HG02884 (cell line): ENCODE results near the gene COL26A1.
"Not testable (repeated sequence)": the region's sequence is repeated elsewhere in the genome, so short reads cannot be mapped to it uniquely, and the experiment has no call there.

Experiments
- ATAC-seq: cut with Tn5 transposase; IDR thresholded peaks from one replicate; pipeline ENCODE4 v1.9.1; 2021; ENCODE audit warnings: mild to moderate bottlenecking, moderate library complexity; ENCODE audit not compliant: unreplicated experiment

Gene COL26A1

GRCh38 chr7:101436221-101436735, 73.6 kb downstream of the COL26A1 start:
- no peak for ATAC-seq

DNA sequence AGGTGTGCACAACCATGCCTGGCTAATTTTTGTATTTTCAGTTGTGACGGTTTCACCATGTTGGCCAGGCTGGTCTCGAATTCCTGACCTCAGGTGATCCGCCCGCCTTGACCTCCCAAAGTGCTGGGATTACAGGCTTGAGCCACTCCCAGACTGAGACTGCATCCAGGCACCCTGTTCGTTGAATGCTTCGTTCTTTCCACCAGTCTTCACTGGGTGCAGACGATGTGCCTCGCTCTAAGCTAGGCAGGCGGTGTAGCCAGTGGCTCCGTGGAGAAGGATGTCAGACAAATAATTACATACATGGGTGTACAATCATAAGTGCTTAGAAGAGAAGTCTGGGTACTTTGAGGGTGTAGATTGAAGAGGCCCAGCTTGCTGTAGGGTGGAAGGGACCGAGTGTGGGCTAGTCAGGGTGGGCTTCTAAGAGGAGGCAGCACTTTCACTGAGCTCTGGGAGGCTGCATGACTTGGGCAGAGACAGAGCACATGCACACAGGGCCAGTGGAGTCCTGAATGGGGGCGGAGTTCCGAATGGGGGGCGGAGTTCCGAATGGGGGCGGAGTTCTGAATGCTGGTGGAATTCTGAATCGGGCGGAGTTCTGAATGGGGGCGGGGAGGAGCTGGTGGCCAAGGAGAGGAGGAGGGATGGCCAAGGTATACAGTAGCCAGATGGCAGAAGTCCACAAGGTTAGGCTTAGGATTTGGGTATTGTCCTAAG, 74.3 kb downstream of the COL26A1 start:
- no peak for ATAC-seq

- ATAC-seq: no peak
These were observed 79.2 kb downstream of the COL26A1 start for GRCh38 chr7:101441890-101442289.

- no peak for ATAC-seq
These were observed 79.9 kb downstream of the COL26A1 start for GRCh38 chr7:101442426-101443070.

- ATAC-seq: no peak
These were observed 87.4 kb downstream of the COL26A1 start for GRCh38 chr7:101450064-101450463.

DNA sequence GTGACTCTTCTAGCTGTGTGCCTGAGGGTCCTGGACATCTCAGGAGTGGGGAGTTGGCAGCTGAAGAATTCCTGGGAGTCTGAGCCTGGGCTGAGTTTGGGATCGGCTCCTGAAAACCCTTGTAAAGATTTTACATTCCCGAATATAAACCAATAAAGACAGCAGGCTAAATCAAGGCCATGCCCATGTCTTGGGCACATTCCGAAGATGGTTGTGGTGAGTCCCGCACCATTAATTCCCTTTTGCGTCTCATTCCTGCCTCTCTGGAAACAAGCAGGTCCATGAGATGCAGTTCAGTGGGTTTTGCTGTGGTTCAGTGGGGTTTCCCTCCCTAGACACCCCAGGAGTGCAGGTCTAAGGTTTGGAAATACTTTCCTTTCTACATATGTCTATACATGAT, 90.9 kb downstream of the COL26A1 start:
- no peak for ATAC-seq

- ATAC-seq: no peak
These were observed 94.5 kb downstream of the COL26A1 start for GRCh38 chr7:101457001-101457750.

DNA sequence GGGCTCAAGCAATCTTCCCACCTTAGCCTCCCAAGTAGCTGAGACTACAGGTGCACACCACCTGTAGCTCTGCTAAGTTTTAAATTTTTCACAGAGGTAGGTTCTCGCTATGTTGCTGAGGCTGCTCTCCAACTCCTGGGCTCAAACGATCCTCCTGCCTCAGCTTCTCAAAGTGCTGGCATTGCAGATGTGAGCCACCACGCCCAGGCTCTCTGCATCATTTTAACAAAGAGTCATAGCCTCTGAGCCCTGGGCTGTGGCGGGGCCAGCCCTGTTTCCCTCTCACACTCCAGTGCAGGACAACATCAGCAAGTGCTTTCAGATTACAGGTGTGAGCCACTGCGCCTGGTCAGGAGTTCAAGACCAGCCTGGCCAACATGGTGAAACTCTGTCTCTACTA, 102.5 kb downstream of the COL26A1 start:
- ATAC-seq: no peak

- no peak for ATAC-seq
These were observed 103.0 kb downstream of the COL26A1 start for GRCh38 chr7:101465576-101466196.

DNA sequence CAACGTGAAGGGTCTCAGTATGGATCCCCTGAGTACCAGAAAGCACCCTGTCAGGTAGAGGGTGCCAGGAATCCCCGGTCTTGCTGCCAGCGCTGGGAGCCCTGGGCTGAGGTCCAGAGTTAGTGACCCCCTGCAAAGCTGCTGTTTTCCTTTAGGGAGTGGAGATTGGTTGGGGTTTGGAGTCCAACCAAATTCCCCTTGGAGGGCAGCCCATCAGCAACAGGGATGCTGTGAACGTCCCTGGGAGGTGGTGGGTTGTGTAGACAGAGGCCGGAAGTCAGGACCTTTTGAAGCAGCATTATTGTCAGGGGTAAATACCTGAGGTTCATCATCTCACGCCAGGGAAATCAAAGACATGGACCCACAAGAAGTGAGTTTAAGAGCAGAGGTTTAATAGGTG, 104.2 kb downstream of the COL26A1 start:
- no peak for ATAC-seq

- ATAC-seq: no peak
These were observed 106.0 kb downstream of the COL26A1 start for GRCh38 chr7:101468546-101469275.

DNA sequence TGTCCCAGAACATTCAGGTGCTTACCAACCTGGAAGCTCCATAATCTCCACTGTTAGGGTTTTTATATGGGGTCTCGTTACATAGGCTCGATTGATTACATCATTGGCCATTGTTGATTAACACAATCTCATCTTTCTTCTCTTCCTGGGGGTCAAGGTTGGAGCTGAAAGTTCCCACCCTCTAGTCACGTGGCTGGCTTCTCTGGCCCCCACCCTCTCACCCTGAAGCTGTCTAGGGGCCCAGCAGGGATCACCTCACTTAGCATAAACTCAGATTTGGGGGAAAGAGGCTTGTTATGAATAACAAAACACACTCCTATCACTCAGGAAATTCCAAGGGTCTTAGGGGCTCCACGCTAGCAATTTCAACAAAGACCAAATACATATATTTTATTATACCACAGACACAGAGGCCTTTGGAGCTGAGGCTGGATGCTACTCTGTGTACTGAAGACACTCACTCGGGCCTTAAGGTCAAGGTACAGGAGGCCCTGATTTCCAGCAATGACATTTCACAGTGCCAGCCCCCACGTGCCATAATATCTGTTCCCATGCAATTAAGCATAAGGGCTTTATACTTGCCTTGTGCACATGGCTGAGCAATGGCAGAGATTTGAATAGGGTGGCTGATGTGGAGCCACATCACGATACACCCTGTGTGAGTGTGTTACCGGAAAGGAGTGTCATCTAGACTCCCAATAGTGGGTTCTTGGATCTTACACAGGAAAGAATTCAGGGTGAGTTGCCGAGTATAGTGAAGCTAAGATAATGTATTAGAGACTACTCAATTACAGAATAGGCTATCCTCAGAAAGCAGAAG, 108.2 kb downstream of the COL26A1 start:
- no peak for ATAC-seq

DNA sequence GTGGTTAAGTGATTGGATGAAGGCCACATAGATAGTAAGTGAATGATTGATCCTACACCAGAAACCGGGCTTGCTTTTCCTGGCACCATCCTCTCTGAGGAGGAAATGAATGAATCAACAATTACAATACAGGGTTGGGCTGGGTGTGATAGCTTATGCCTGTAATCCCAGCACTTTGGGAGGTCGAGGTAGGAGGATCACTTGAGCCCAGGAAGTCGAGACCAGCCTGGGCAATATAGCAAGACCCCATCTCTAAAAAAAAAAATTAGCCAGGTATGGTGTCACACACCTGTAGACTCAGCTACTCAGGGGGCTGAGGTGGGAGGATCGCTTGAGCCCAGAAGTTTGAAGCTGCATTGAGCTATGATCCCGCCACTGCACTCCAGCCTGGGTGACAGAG, 111.5 kb downstream of the COL26A1 start:
- ATAC-seq: no peak

GRCh38 chr7:101475691-101476090, 113.0 kb downstream of the COL26A1 start:
- ATAC-seq: not testable (repeated sequence)

- ATAC-seq: no peak
These were observed 116.5 kb downstream of the COL26A1 start for GRCh38 chr7:101479217-101479616.

GRCh38 chr7:101486056-101486432, 123.4 kb downstream of the COL26A1 start:
- ATAC-seq: not testable (repeated sequence)

- ATAC-seq: no peak
These were observed 123.9 kb downstream of the COL26A1 start for GRCh38 chr7:101486433-101487104.

GRCh38 chr7:101487105-101487458, 124.4 kb downstream of the COL26A1 start:
- ATAC-seq: no peak

- ATAC-seq: no peak
These were observed 125.1 kb downstream of the COL26A1 start for GRCh38 chr7:101487753-101488152.
